HG03558 (cell line): ENCODE data around the gene PHKA2.
"Not testable (repeated sequence)": the region's sequence is repeated elsewhere in the genome, so short reads cannot be mapped to it uniquely, and the experiment has no call there.

ENCODE experiments used
- ATAC-seq: cut with Tn5 transposase; IDR thresholded peaks from one replicate; pipeline ENCODE4 v1.9.1; 2021; ENCODE audit warnings: moderate number of reproducible peaks; ENCODE audit not compliant: unreplicated experiment; ENCODE audit errors: extremely low read depth

The PHKA2 gene

GRCh38 chrX:18983666-18984380 is at the start of gene PHKA2:
PHKA2 (minus strand) TSS chrX:18984114; CDS start chrX:18983932, 182 bp downstream.
- ATAC-seq: peak; percentile 20

- ATAC-seq: no peak
These were observed 46.9 kb upstream of the PHKA2 start for GRCh38 chrX:19030805-19031204.

GRCh38 chrX:19028560-19028959 is 44.6 kb upstream of the PHKA2 start:
- no peak for ATAC-seq

- ATAC-seq: no peak
These were observed 40.5 kb upstream of the PHKA2 start for GRCh38 chrX:19024366-19024765.

GRCh38 chrX:19019996-19020395 is 36.1 kb upstream of the PHKA2 start:
- ATAC-seq: no peak

GRCh38 chrX:19017271-19017670 is 33.4 kb upstream of the PHKA2 start:
- no peak for ATAC-seq

- not testable (repeated sequence) for ATAC-seq
These were observed 32.7 kb upstream of the PHKA2 start for GRCh38 chrX:19016614-19017013.

- no peak for ATAC-seq
These were observed 24.0 kb upstream of the PHKA2 start for GRCh38 chrX:19007868-19008267.

GRCh38 chrX:19007011-19007410 is 23.1 kb upstream of the PHKA2 start:
- no peak for ATAC-seq

- no peak for ATAC-seq
These were observed 22.0 kb upstream of the PHKA2 start for GRCh38 chrX:19005909-19006308.

GRCh38 chrX:19003756-19004155 is 19.8 kb upstream of the PHKA2 start:
- no peak for ATAC-seq

GRCh38 chrX:18998653-18999052 is 14.7 kb upstream of the PHKA2 start:
- ATAC-seq: no peak

- ATAC-seq: no peak
These were observed 14.0 kb upstream of the PHKA2 start for GRCh38 chrX:18997916-18998315.

- ATAC-seq: no peak
These were observed 12.6 kb upstream of the PHKA2 start for GRCh38 chrX:18996536-18996935.

GRCh38 chrX:18995221-18995620 is 11.3 kb upstream of the PHKA2 start:
- no peak for ATAC-seq

GRCh38 chrX:18994713-18995112 is 10.8 kb upstream of the PHKA2 start:
- ATAC-seq: no peak

- ATAC-seq: no peak
These were observed 8.9 kb upstream of the PHKA2 start for GRCh38 chrX:18992829-18993228.

- no peak for ATAC-seq
These were observed 1.2 kb upstream of the PHKA2 start for GRCh38 chrX:18985186-18985435.

GRCh38 chrX:18984381-18985185 is 669 bp upstream of the PHKA2 start:
- peak; percentile 51 for ATAC-seq

GRCh38 chrX:18981124-18981807 is 2.6 kb downstream of the PHKA2 start:
- ATAC-seq: no peak

GRCh38 chrX:18980262-18980661 is 3.7 kb downstream of the PHKA2 start:
- not testable (repeated sequence) for ATAC-seq
